Measurements from ENCODE around the gene PWP2. TPM values are rescaled to one million over a fixed set of nuclear protein-coding genes. Genes with fewer than 3 reads are reported as not detected.

PWP2 gene
- 0.41 to 3.2 TPM (median 2.0 TPM) in 5 replicates for total RNA-seq (2022; extraction: Qiagen RNA extraction)

DNA sequence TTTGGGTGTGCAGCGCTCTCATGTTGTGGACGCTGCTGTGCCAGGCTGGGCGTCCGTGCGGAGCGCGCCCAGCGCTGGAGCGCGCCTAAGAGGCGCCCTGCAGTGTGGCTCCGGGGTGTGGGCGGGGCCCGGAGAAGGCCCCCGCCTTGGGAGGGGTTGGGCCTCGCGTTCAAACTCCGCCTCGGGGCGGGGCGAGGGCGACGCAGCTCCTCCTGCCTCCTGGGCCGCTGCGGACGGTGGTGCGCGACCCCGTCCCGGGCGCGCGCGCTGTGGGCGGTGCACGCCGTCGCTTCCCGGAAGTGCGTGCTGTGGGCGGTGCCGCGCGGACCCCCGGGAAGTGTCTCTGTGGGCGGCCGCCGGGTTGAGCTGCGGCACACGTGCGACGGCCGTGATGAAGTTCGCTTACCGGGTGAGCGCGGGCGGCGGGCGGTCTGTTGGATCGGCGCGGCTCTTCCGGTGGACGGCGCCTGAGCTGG lies at the start of gene PWP2:
Gene PWP2, plus strand, starts transcription at position 374 of the 476 bp plus-strand sequence. Its CDS starts 18 bp downstream, at position 392.

Other genes with a start within 250 kb of the PWP2 start
- gene AGPAT3, start 242.2 kb upstream of the PWP2 start, total RNA-seq (2022; extraction: Qiagen RNA extraction): 17.8 to 30.7 TPM (median 29.0 TPM) in 5 replicates
- 13.4 to 22.4 TPM (median 20.0 TPM) in 5 replicates for gene TRAPPC10, start 95.1 kb upstream of the PWP2 start, total RNA-seq (2022; extraction: Qiagen RNA extraction)
- gene GATD3, start 26.3 kb downstream of the PWP2 start, total RNA-seq (2022; extraction: Qiagen RNA extraction): 2.1 to 5.1 TPM (median 3.8 TPM) in 5 replicates
- gene ICOSLG, start 133.5 kb downstream of the PWP2 start, total RNA-seq (2022; extraction: Qiagen RNA extraction): 4.0 to 5.6 TPM (median 4.5 TPM) in 5 replicates
- gene DNMT3L, start 154.5 kb downstream of the PWP2 start, total RNA-seq (2022; extraction: Qiagen RNA extraction): not detected in 5 replicates
- gene AIRE, start 178.5 kb downstream of the PWP2 start, total RNA-seq (2022; extraction: Qiagen RNA extraction): not detected in 5 replicates
- gene PFKL, start 192.7 kb downstream of the PWP2 start, total RNA-seq (2022; extraction: Qiagen RNA extraction): 34.4 to 59.5 TPM (median 51.7 TPM) in 5 replicates
- gene CFAP410, start 232.0 kb downstream of the PWP2 start, total RNA-seq (2022; extraction: Qiagen RNA extraction): 5.1 to 8.7 TPM (median 6.7 TPM) in 5 replicates
- gene TRPM2, start 246.2 kb downstream of the PWP2 start, total RNA-seq (2022; extraction: Qiagen RNA extraction): 6.5 to 9.8 TPM (median 7.8 TPM) in 5 replicates

All from A549 treated with dexamethasone at 1 μM for 4 hours (cell line).